Measurements from ENCODE around the gene ASIP. TPM values are rescaled to one million over a fixed set of nuclear protein-coding genes. Genes with fewer than 3 reads are reported as not detected.
A peak's percentile ranks its signal among the peaks of the same experiment; 100 is the strongest.

Gene ASIP
- total and polyA plus RNA-seq, 2 of the 13 experiments (the other 11 are each of a cell fraction or from before 2014, with no cell fraction given): not detected

- TF ChIP-seq ZNF841 (CRISPR knock-in tag; IDR thresholded peaks at IDR 0.05; ENCODE audit: borderline replicate concordance) (0 out of 2 replicates have a peak, but pooled peaks have one; percentile 31), SIX1 (CRISPR knock-in tag; IDR thresholded peaks at IDR 0.05; ENCODE audit: borderline replicate concordance) (no peak), ZNF225 (CRISPR knock-in tag; IDR thresholded peaks at IDR 0.05) (peak; percentile 96), ADNP (CRISPR knock-in tag; IDR thresholded peaks at IDR 0.05) (no peak), SMARCE1 (IDR thresholded peaks at IDR 0.05; ENCODE audit: borderline replicate concordance) (no peak), EEA1 (CRISPR knock-in tag; IDR thresholded peaks at IDR 0.05; ENCODE audit: borderline replicate concordance) (peak; percentile 83; the same call in 1 of the 2 replicates), GATA4 (IDR thresholded peaks at IDR 0.05; ENCODE audit: borderline replicate concordance, low read depth) (no peak), ZNF275 (CRISPR knock-in tag; IDR thresholded peaks at IDR 0.05; ENCODE audit: borderline replicate concordance) (no peak), ATF5 (CRISPR knock-in tag; IDR thresholded peaks at IDR 0.05; ENCODE audit: low read depth) (no peak), ZC3H4 (CRISPR knock-in tag; IDR thresholded peaks at IDR 0.05; ENCODE audit: borderline replicate concordance) (no peak), ZKSCAN8 (CRISPR knock-in tag; IDR thresholded peaks at IDR 0.05; ENCODE audit: borderline replicate concordance) (0 out of 2 replicates have a peak, but pooled peaks have one; percentile 21), RELA (CRISPR knock-in tag; IDR thresholded peaks at IDR 0.05) (no peak), JUN (CRISPR knock-in tag; IDR thresholded peaks at IDR 0.05) (peak; percentile 31; the same call in 1 of the 2 replicates), BATF2 (CRISPR knock-in tag; IDR thresholded peaks at IDR 0.05) (peak; percentile 86; the same call in 1 of the 2 replicates)
- TF ChIP-seq, protein P1, sequence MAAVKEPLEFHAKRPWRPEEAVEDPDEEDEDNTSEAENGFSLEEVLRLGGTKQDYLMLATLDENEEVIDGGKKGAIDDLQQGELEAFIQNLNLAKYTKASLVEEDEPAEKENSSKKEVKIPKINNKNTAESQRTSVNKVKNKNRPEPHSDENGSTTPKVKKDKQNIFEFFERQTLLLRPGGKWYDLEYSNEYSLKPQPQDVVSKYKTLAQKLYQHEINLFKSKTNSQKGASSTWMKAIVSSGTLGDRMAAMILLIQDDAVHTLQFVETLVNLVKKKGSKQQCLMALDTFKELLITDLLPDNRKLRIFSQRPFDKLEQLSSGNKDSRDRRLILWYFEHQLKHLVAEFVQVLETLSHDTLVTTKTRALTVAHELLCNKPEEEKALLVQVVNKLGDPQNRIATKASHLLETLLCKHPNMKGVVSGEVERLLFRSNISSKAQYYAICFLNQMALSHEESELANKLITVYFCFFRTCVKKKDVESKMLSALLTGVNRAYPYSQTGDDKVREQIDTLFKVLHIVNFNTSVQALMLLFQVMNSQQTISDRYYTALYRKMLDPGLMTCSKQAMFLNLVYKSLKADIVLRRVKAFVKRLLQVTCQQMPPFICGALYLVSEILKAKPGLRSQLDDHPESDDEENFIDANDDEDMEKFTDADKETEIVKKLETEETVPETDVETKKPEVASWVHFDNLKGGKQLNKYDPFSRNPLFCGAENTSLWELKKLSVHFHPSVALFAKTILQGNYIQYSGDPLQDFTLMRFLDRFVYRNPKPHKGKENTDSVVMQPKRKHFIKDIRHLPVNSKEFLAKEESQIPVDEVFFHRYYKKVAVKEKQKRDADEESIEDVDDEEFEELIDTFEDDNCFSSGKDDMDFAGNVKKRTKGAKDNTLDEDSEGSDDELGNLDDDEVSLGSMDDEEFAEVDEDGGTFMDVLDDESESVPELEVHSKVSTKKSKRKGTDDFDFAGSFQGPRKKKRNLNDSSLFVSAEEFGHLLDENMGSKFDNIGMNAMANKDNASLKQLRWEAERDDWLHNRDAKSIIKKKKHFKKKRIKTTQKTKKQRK (IDR thresholded peaks at IDR 0.05; ENCODE audit: low read length): no peak
- TF ChIP-seq, protein P2, sequence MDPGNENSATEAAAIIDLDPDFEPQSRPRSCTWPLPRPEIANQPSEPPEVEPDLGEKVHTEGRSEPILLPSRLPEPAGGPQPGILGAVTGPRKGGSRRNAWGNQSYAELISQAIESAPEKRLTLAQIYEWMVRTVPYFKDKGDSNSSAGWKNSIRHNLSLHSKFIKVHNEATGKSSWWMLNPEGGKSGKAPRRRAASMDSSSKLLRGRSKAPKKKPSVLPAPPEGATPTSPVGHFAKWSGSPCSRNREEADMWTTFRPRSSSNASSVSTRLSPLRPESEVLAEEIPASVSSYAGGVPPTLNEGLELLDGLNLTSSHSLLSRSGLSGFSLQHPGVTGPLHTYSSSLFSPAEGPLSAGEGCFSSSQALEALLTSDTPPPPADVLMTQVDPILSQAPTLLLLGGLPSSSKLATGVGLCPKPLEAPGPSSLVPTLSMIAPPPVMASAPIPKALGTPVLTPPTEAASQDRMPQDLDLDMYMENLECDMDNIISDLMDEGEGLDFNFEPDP (CRISPR knock-in tag; conservative IDR thresholded peaks at IDR 0.05): no peak
- TF ChIP-seq, protein P3, sequence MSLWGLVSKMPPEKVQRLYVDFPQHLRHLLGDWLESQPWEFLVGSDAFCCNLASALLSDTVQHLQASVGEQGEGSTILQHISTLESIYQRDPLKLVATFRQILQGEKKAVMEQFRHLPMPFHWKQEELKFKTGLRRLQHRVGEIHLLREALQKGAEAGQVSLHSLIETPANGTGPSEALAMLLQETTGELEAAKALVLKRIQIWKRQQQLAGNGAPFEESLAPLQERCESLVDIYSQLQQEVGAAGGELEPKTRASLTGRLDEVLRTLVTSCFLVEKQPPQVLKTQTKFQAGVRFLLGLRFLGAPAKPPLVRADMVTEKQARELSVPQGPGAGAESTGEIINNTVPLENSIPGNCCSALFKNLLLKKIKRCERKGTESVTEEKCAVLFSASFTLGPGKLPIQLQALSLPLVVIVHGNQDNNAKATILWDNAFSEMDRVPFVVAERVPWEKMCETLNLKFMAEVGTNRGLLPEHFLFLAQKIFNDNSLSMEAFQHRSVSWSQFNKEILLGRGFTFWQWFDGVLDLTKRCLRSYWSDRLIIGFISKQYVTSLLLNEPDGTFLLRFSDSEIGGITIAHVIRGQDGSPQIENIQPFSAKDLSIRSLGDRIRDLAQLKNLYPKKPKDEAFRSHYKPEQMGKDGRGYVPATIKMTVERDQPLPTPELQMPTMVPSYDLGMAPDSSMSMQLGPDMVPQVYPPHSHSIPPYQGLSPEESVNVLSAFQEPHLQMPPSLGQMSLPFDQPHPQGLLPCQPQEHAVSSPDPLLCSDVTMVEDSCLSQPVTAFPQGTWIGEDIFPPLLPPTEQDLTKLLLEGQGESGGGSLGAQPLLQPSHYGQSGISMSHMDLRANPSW (CRISPR knock-in tag; IDR thresholded peaks at IDR 0.05; ENCODE audit: borderline replicate concordance): no peak
Measured at GRCh38 chr20:34215711-34216381, 25.4 kb upstream of the ASIP start (continued).

Measured in HepG2 (cell line).